Ovary (tissue), 9 donors: ENCODE data around the gene RSU1. TPM values are rescaled to one million over a fixed set of nuclear protein-coding genes. Genes with fewer than 3 reads are reported as not detected.

Experiments
- DNase-seq, 5 donors: peaks; one replicate each; pipeline ENCODE4 v3.0.0-alpha.2; 2019 to 2020
- H3K27ac ChIP-seq, 2 donors: fragments of 200-600 bp; one replicate each; pipeline versions ENCODE4 v1.5.1 to v1.8.0; 2019 to 2022
- H3K27me3 ChIP-seq: fragments of 200-600 bp; one replicate; pipeline ENCODE4 v1.8.0; 2022
- H3K36me3 ChIP-seq: fragments of 200-600 bp; sonication (generic); one replicate; pipeline ENCODE4 v1.5.1; 2019
- H3K4me1 ChIP-seq: one replicate; pipeline ENCODE4 v1.8.1; 2013; ENCODE audit warnings: mild to moderate bottlenecking, moderate library complexity; ENCODE audit not compliant: insufficient read depth
- H3K4me3 ChIP-seq: fragments of 200-600 bp; sonication (generic); one replicate; pipeline ENCODE4 v1.5.1; 2017
- H3K9me3 ChIP-seq, 2 donors: fragments of 200-600 bp in 1 of 2; sonication (generic) in 1 of 2; one replicate each; pipeline versions ENCODE4 v1.5.1 to v1.8.1; 2013 to 2019; ENCODE audit warnings: mild to moderate bottlenecking in 1 of 2, moderate library complexity in 1 of 2
- CTCF ChIP-seq, 3 donors: fragments of 450-650 bp in 2 of 3; fragments of 200-600 bp in 1 of 3; IDR thresholded peaks; one replicate each; pipeline versions ENCODE4 v1.5.1 to v1.8.0; 2016 to 2022; ENCODE audit warnings: antibody characterized with exemption in 3 of 3, mild to moderate bottlenecking in 1 of 3
- EP300 ChIP-seq: sonication (generic); formaldehyde crosslinking; IDR thresholded peaks from one replicate; pipeline ENCODE4 v1.6.1; 2017; ENCODE audit warnings: antibody characterized with exemption
- POLR2A ChIP-seq: fragments of 450-650 bp; IDR thresholded peaks from one replicate; pipeline ENCODE4 v1.6.1; 2017; ENCODE audit warnings: antibody characterized with exemption, mild to moderate bottlenecking, moderate library complexity
- WGBS, 3 donors: extraction: QIAGEN DNeasy Blood & Tissue Kit in 1 of 3; methylation state at CpG; one replicate each; pipeline versions ENCODE4 v1.1.5 to v1.1.7; 2013 to 2017; 5-methylcytosine and 5-hydroxymethylcytosine counted together
- intact Hi-C, 4 donors: fragments of 100-400 bp; cut with DNase I; formaldehyde crosslinking; loops; one replicate each; pipeline versions ENCODE4 v1.11.0 to v1.15.1; 2022 to 2023
- polyA plus RNA-seq, 2 donors: library from polyadenylated mRNA; stranded (reverse); fragments of 200-250 nt in 1 of 2; fragments of 350-450 nt in 1 of 2; fragmentation: Illumina TruSeq in 1 of 2; extraction: RNeasy Lipid Tissue Mini Kit (QIAGEN cat#74804) in 1 of 2; gene quantifications; one replicate each; pipeline ENCODE4 v1.2.3, GENCODE V29; 2013 to 2014
- total RNA-seq, 7 donors: library from RNA; depleted of rRNA in 2 of 7; stranded (reverse); fragments of >200 nt in 2 of 7; fragmentation: NEBNext Ultra II Directional in 3 of 7; extraction: Animal tissue kit (Norgen Biotek cat#: 25700) in 3 of 7; gene quantifications; one replicate each; pipeline versions ENCODE4 v1.1.0 to v1.2.4, GENCODE V29; 2016 to 2023
- donor health status: DM: no; HTN: no; CAD: no; lungs with moderate emphysema.
- donor health status: DM: no; HTN: no; CAD: no.
- donor health status: Bipolar disorder and iron deficiency.
- donor health status: DM: yes; HTN: yes; CAD: no.
- donor health status: DM: no; HTN: no; CAD: no.
- donor health status: DM: yes; HTN: yes; CAD: no.

The RSU1 gene
- total and polyA plus RNA-seq, 9 donors, result 30.1 to 184 (median 70.3) TPM

GRCh38 chr10:16583382-16583781 is 233.8 kb downstream of the RSU1 start:
- DNase-seq, result no peak
- no peak overlapping the region for H3K27ac ChIP-seq
- no peaks in the 10 kb centered on the region for H3K27me3 ChIP-seq
- 71 to 80% (median 77%) methylated on average over 10 of the region's 10 CpGs for WGBS, 3 donors
- H3K4me1 ChIP-seq, result no peaks in the 10 kb centered on the region
- TF ChIP-seq EP300 (no peak), POLR2A (no peak), CTCF (IDR thresholded peaks at IDR 0.05) (no peak)
- no peaks in the 10 kb centered on the region for H3K36me3 ChIP-seq
- peaks cover 0 to under 1% of the 10 kb centered on the region in 2 donors for H3K9me3 ChIP-seq
- intact Hi-C loops, result no loop called here
- H3K4me3 ChIP-seq, result no peak overlapping the region

- H3K9me3 ChIP-seq, result no peaks in the 10 kb centered on the region
- no peak for DNase-seq
- TF ChIP-seq EP300 (no peak), POLR2A (no peak), CTCF (IDR thresholded peaks at IDR 0.05) (no peak)
- no peak overlapping the region for H3K27ac ChIP-seq
- no peaks in the 10 kb centered on the region for H3K36me3 ChIP-seq
- H3K4me1 ChIP-seq, result no peaks in the 10 kb centered on the region
- intact Hi-C loops, result no loop called here
- no peak overlapping the region for H3K4me3 ChIP-seq
- no peaks in the 10 kb centered on the region for H3K27me3 ChIP-seq
- WGBS, 3 donors, result 91 to 97% (median 94%) methylated on average over 3 of the region's 3 CpGs
Observed at GRCh38 chr10:16581202-16581601, 236.0 kb downstream of the RSU1 start.

GRCh38 chr10:16570731-16571130 is 246.5 kb downstream of the RSU1 start:
- no peaks in the 10 kb centered on the region for H3K36me3 ChIP-seq
- intact Hi-C loops, result no loop called here
- no peak overlapping the region for H3K27ac ChIP-seq
- H3K27me3 ChIP-seq, result no peaks in the 10 kb centered on the region
- WGBS, 3 donors, result 68 to 82% (median 77%) methylated on average over 4 of the region's 4 CpGs
- H3K4me1 ChIP-seq, result no peaks in the 10 kb centered on the region
- no peak for TF ChIP-seq POLR2A
- no peak for DNase-seq
- no peak overlapping the region for H3K4me3 ChIP-seq
- no peaks in the 10 kb centered on the region for H3K9me3 ChIP-seq

GRCh38 chr10:16566202-16566805 is 250.9 kb downstream of the RSU1 start:
- intact Hi-C loops, result no loop called here
- Histone ChIP-seq H3K27me3 (no peaks in the 10 kb centered on the region), H3K27ac (no peak overlapping the region), H3K4me1 (no peaks in the 10 kb centered on the region), H3K9me3 (no peaks in the 10 kb centered on the region), H3K4me3 (no peak overlapping the region), H3K36me3 (no peaks in the 10 kb centered on the region)
- DNase-seq, result no peak
- TF ChIP-seq CTCF (IDR thresholded peaks at IDR 0.05) (no peak), POLR2A (no peak), EP300 (no peak)
- 37 to 49% (median 38%) methylated on average over 7 of the region's 7 CpGs for WGBS, 3 donors

GRCh38 chr10:16565604-16566003 is 251.6 kb downstream of the RSU1 start:
- no peak for DNase-seq
- 31 to 34% (median 31%) methylated on average over 3 of the region's 3 CpGs for WGBS, 3 donors
- intact Hi-C loops, result no loop called here
- H3K27ac ChIP-seq, result no peak overlapping the region
- no peak overlapping the region for H3K4me3 ChIP-seq
- H3K9me3 ChIP-seq, result no peaks in the 10 kb centered on the region
- no peak for TF ChIP-seq CTCF (IDR thresholded peaks at IDR 0.05)
- TF ChIP-seq EP300, result no peak
- no peak for TF ChIP-seq POLR2A
- H3K36me3 ChIP-seq, result no peaks in the 10 kb centered on the region
- H3K4me1 ChIP-seq, result no peaks in the 10 kb centered on the region
- H3K27me3 ChIP-seq, result no peaks in the 10 kb centered on the region
